Duodenal mucosa (tissue), 2 donors: ENCODE measurements around the gene PTPRE.
A peak's percentile ranks its signal among the peaks of the same experiment; 100 is the strongest.

Experiments
- H3K27ac ChIP-seq: one replicate; pipeline ENCODE4 v1.7.0; 2013; ENCODE audit warnings: low read depth, low read length
- H3K27me3 ChIP-seq, 2 donors: one replicate each; pipeline ENCODE4 v1.7.0; 2013; ENCODE audit warnings: low read length in 2 of 2, control low read depth in 1 of 2; ENCODE audit not compliant: insufficient read depth in 2 of 2, control insufficient read depth in 1 of 2
- H3K36me3 ChIP-seq, 2 donors: one replicate each; pipeline ENCODE4 v1.7.0; 2013; ENCODE audit warnings: low read length in 2 of 2, control low read depth in 1 of 2; ENCODE audit not compliant: insufficient read depth in 2 of 2, control insufficient read depth in 1 of 2
- H3K4me1 ChIP-seq, 2 donors: one replicate each; pipeline ENCODE4 v1.7.0; 2013; ENCODE audit warnings: low read length in 2 of 2, control low read depth in 1 of 2; ENCODE audit not compliant: insufficient read depth in 2 of 2, control insufficient read depth in 1 of 2
- H3K4me3 ChIP-seq, 2 donors: one replicate each; pipeline ENCODE4 v1.7.0; 2013; ENCODE audit warnings: low read length in 2 of 2, low read depth in 1 of 2
- H3K9ac ChIP-seq, 2 donors: one replicate each; pipeline ENCODE4 v1.7.0; 2013; ENCODE audit warnings: low read length in 2 of 2, low read depth in 1 of 2
- H3K9me3 ChIP-seq, 2 donors: one replicate each; pipeline ENCODE4 v1.7.0; 2013; ENCODE audit warnings: low read length in 2 of 2, control low read depth in 1 of 2; ENCODE audit not compliant: control insufficient read depth in 1 of 2

Gene PTPRE

GRCh38 chr10:127890832-127891334 is 16.0 kb upstream of the PTPRE start:
- no peaks in the 10 kb centered on the region for H3K9me3 ChIP-seq
- no peaks in the 10 kb centered on the region for H3K27me3 ChIP-seq
- H3K9ac ChIP-seq, result peak overlapping the region; percentile 74 to 76
- H3K36me3 ChIP-seq, result no peaks in the 10 kb centered on the region
- H3K27ac ChIP-seq, result peak overlapping the region; percentile 37
- peaks cover 36 to 51% of the 10 kb centered on the region in 2 donors for H3K4me1 ChIP-seq
- H3K4me3 ChIP-seq, result peak overlapping the region; percentile 70 to 71

- Histone ChIP-seq H3K27ac (peak within 1 kb of the TSS; percentile 69), H3K4me3 (peak within 1 kb of the TSS; percentile 71 to 80), H3K4me1 (peaks cover 18 to 32% of the 10 kb centered on the region in 2 donors), H3K9ac (peak within 1 kb of the TSS; percentile 76 to 82), H3K36me3 (no peaks in the 10 kb centered on the region), H3K27me3 (no peaks in the 10 kb centered on the region), H3K9me3 (peaks cover 0 to 3% of the 10 kb centered on the region in 2 donors)
Observed at GRCh38 chr10:127892743-127893142, 14.2 kb upstream of the PTPRE start, which contains the start of gene CLRN3. CLRN3 (minus strand) TSS chr10:127892941; CDS start chr10:127892784, 157 bp downstream.

GRCh38 chr10:127894146-127894545 is 12.8 kb upstream of the PTPRE start:
- Histone ChIP-seq H3K36me3 (no peaks in the 10 kb centered on the region), H3K9ac (no peak overlapping the region), H3K9me3 (peaks cover 0 to 3% of the 10 kb centered on the region in 2 donors), H3K4me3 (no peak overlapping the region), H3K4me1 (peaks cover 7 to 24% of the 10 kb centered on the region in 2 donors), H3K27ac (no peak overlapping the region), H3K27me3 (no peaks in the 10 kb centered on the region)

GRCh38 chr10:127896590-127896989 is 10.3 kb upstream of the PTPRE start:
- H3K9me3 ChIP-seq, result peaks cover 0 to 3% of the 10 kb centered on the region in 2 donors

GRCh38 chr10:127897177-127897576 is 9.7 kb upstream of the PTPRE start:
- Histone ChIP-seq H3K27ac (no peak overlapping the region), H3K27me3 (no peaks in the 10 kb centered on the region), H3K4me1 (peaks cover 4 to 24% of the 10 kb centered on the region in 2 donors), H3K9me3 (peaks cover 0 to 3% of the 10 kb centered on the region in 2 donors), H3K4me3 (no peak overlapping the region), H3K9ac (no peak overlapping the region), H3K36me3 (no peaks in the 10 kb centered on the region)

More at GRCh38 chr10:127896590-127896989, 10.3 kb upstream of the PTPRE start:
- Histone ChIP-seq H3K4me1 (peaks cover 4 to 24% of the 10 kb centered on the region in 2 donors), H3K4me3 (no peak overlapping the region), H3K27me3 (no peaks in the 10 kb centered on the region), H3K9ac (no peak overlapping the region), H3K27ac (no peak overlapping the region), H3K36me3 (no peaks in the 10 kb centered on the region)

GRCh38 chr10:127899766-127900387 is 7.0 kb upstream of the PTPRE start:
- H3K4me3 ChIP-seq, result no peak overlapping the region
- H3K4me1 ChIP-seq, result peaks cover 8 to 10% of the 10 kb centered on the region in 2 donors
- H3K36me3 ChIP-seq, result no peaks in the 10 kb centered on the region
- H3K27me3 ChIP-seq, result no peaks in the 10 kb centered on the region
- no peak overlapping the region for H3K9ac ChIP-seq
- peaks cover 0 to 3% of the 10 kb centered on the region in 2 donors for H3K9me3 ChIP-seq
- no peak overlapping the region for H3K27ac ChIP-seq

GRCh38 chr10:127903789-127904188 is 3.1 kb upstream of the PTPRE start:
- Histone ChIP-seq H3K36me3 (no peaks in the 10 kb centered on the region), H3K27ac (no peak overlapping the region), H3K27me3 (no peaks in the 10 kb centered on the region), H3K4me3 (no peak overlapping the region), H3K9me3 (no peaks in the 10 kb centered on the region), H3K9ac (no peak overlapping the region), H3K4me1 (peaks cover 32 to 40% of the 10 kb centered on the region in 2 donors)

- Histone ChIP-seq H3K4me1 (peaks cover 36 to 46% of the 10 kb centered on the region in 2 donors), H3K4me3 (no peak overlapping the region), H3K36me3 (no peaks in the 10 kb centered on the region), H3K27me3 (no peaks in the 10 kb centered on the region), H3K9me3 (no peaks in the 10 kb centered on the region), H3K9ac (no peak overlapping the region), H3K27ac (no peak overlapping the region)
Observed at GRCh38 chr10:127904311-127905000, 2.4 kb upstream of the PTPRE start.

GRCh38 chr10:127905001-127905847 is 1.7 kb upstream of the PTPRE start:
- no peak overlapping the region for H3K9ac ChIP-seq
- H3K9me3 ChIP-seq, result no peaks in the 10 kb centered on the region
- H3K4me3 ChIP-seq, result no peak overlapping the region
- H3K4me1 ChIP-seq, result peaks cover 39 to 44% of the 10 kb centered on the region in 2 donors
- no peaks in the 10 kb centered on the region for H3K36me3 ChIP-seq
- H3K27ac ChIP-seq, result no peak overlapping the region
- no peaks in the 10 kb centered on the region for H3K27me3 ChIP-seq
